ENCODE measurements around the gene AKAP8L. TPM values are rescaled to one million over a fixed set of nuclear protein-coding genes. Genes with fewer than 3 reads are reported as not detected.

AKAP8L gene
- polyA plus RNA-seq, 4 donors = 40.4 to 134 (median 80.9) TPM

- H3K36me3 ChIP-seq (ENCODE audit: control insufficient read depth in 3 of 3, insufficient read depth in 2 of 3, low read depth in 1 of 3, low read length in 3 of 3) = peaks cover 0 to 5% (median 0%) of the 10 kb centered on the region in 3 donors
- no peaks in the 10 kb centered on the region for H3K9me3 ChIP-seq (ENCODE audit: control insufficient read depth in 2 of 2, insufficient read depth in 1 of 2, low read depth in 1 of 2, low read length in 1 of 2)
- peaks cover 0 to 1% (median 0%) of the 10 kb centered on the region in 3 donors for H3K4me1 ChIP-seq (ENCODE audit: control insufficient read depth in 3 of 3, insufficient read depth in 2 of 3, low read depth in 1 of 3, low read length in 2 of 3)
- no peak overlapping the region for H3K4me3 ChIP-seq (ENCODE audit: low read depth in 1 of 3, low read length in 3 of 3)
- 13 to 34% (median 34%) methylated on average over 50 to 54 of the region's 54 CpGs for WGBS, 3 donors
- FAIRE-seq = no peak
- H3K27ac ChIP-seq (ENCODE audit: low read depth in 1 of 3, low read length in 2 of 3) = no peak overlapping the region
- no peak for DNase-seq
- peaks cover 3 to 74% (median 10%) of the 10 kb centered on the region in 3 donors for H3K27me3 ChIP-seq (ENCODE audit: control insufficient read depth in 3 of 3, insufficient read depth in 3 of 3, low read length in 3 of 3)
Observed at GRCh38 chr19:15457701-15458484, 39.1 kb upstream of the AKAP8L start.

GRCh38 chr19:15456871-15457700 is 38.3 kb upstream of the AKAP8L start:
- Histone ChIP-seq H3K27ac (ENCODE audit: low read depth in 1 of 3, low read length in 2 of 3) (no peak overlapping the region), H3K9me3 (ENCODE audit: control insufficient read depth in 2 of 2, insufficient read depth in 1 of 2, low read depth in 1 of 2, low read length in 1 of 2) (peaks cover 0 to under 1% of the 10 kb centered on the region in 2 donors), H3K27me3 (ENCODE audit: control insufficient read depth in 3 of 3, insufficient read depth in 3 of 3, low read length in 3 of 3) (peaks cover 3 to 77% (median 10%) of the 10 kb centered on the region in 3 donors), H3K4me1 (ENCODE audit: control insufficient read depth in 3 of 3, insufficient read depth in 2 of 3, low read depth in 1 of 3, low read length in 2 of 3) (peaks cover 0 to 6% (median 3%) of the 10 kb centered on the region in 3 donors), H3K36me3 (ENCODE audit: control insufficient read depth in 3 of 3, insufficient read depth in 2 of 3, low read depth in 1 of 3, low read length in 3 of 3) (peaks cover 0 to 5% (median 0%) of the 10 kb centered on the region in 3 donors), H3K4me3 (ENCODE audit: low read depth in 1 of 3, low read length in 3 of 3) (no peak overlapping the region)
- peak; percentile 48 to 51 for DNase-seq
- WGBS, 3 donors = 11 to 38% (median 32%) methylated on average over 68 to 86 of the region's 86 CpGs
- FAIRE-seq = no peak

- no peak overlapping the region for H3K4me3 ChIP-seq (ENCODE audit: low read depth in 1 of 3, low read length in 3 of 3)
- H3K27ac ChIP-seq (ENCODE audit: low read depth in 1 of 3, low read length in 2 of 3) = no peak overlapping the region
- 46 to 60% (median 52%) methylated on average over 13 to 14 of the region's 14 CpGs for WGBS, 3 donors
- H3K27me3 ChIP-seq (ENCODE audit: control insufficient read depth in 3 of 3, insufficient read depth in 3 of 3, low read length in 3 of 3) = peaks cover 3 to 77% (median 10%) of the 10 kb centered on the region in 3 donors
- FAIRE-seq = no peak
- peaks cover 0 to 6% (median 3%) of the 10 kb centered on the region in 3 donors for H3K4me1 ChIP-seq (ENCODE audit: control insufficient read depth in 3 of 3, insufficient read depth in 2 of 3, low read depth in 1 of 3, low read length in 2 of 3)
- peaks cover 0 to 4% of the 10 kb centered on the region in 2 donors for H3K9me3 ChIP-seq (ENCODE audit: control insufficient read depth in 2 of 2, insufficient read depth in 1 of 2, low read depth in 1 of 2, low read length in 1 of 2)
- peaks cover 0 to 5% (median 0%) of the 10 kb centered on the region in 3 donors for H3K36me3 ChIP-seq (ENCODE audit: control insufficient read depth in 3 of 3, insufficient read depth in 2 of 3, low read depth in 1 of 3, low read length in 3 of 3)
- DNase-seq = no peak
Observed at GRCh38 chr19:15456441-15456840, 37.7 kb upstream of the AKAP8L start.

GRCh38 chr19:15455996-15456395 is 37.2 kb upstream of the AKAP8L start:
- H3K27me3 ChIP-seq (ENCODE audit: control insufficient read depth in 3 of 3, insufficient read depth in 3 of 3, low read length in 3 of 3) = peaks cover 3 to 73% (median 10%) of the 10 kb centered on the region in 3 donors
- FAIRE-seq (no peak), DNase-seq (no peak)
- H3K4me1 ChIP-seq (ENCODE audit: control insufficient read depth in 3 of 3, insufficient read depth in 2 of 3, low read depth in 1 of 3, low read length in 2 of 3) = peaks cover 0 to 6% (median 3%) of the 10 kb centered on the region in 3 donors
- peaks cover 0 to 5% (median 0%) of the 10 kb centered on the region in 3 donors for H3K36me3 ChIP-seq (ENCODE audit: control insufficient read depth in 3 of 3, insufficient read depth in 2 of 3, low read depth in 1 of 3, low read length in 3 of 3)
- H3K4me3 ChIP-seq (ENCODE audit: low read depth in 1 of 3, low read length in 3 of 3) = no peak overlapping the region
- peaks cover 0 to 4% of the 10 kb centered on the region in 2 donors for H3K9me3 ChIP-seq (ENCODE audit: control insufficient read depth in 2 of 2, insufficient read depth in 1 of 2, low read depth in 1 of 2, low read length in 1 of 2)
- 80 to 92% (median 88%) methylated on average over 9 of the region's 9 CpGs for WGBS, 3 donors
- H3K27ac ChIP-seq (ENCODE audit: low read depth in 1 of 3, low read length in 2 of 3) = no peak overlapping the region

GRCh38 chr19:15453906-15454860 is 35.4 kb upstream of the AKAP8L start:
- FAIRE-seq (no peak), DNase-seq (no peak)
- no peak overlapping the region for H3K27ac ChIP-seq (ENCODE audit: low read depth in 1 of 3, low read length in 2 of 3)
- 39 to 80% (median 71%) methylated on average over 15 to 17 of the region's 17 CpGs for WGBS, 3 donors
- no peak overlapping the region for H3K4me3 ChIP-seq (ENCODE audit: low read depth in 1 of 3, low read length in 3 of 3)
- peaks cover 3 to 59% (median 10%) of the 10 kb centered on the region in 3 donors for H3K27me3 ChIP-seq (ENCODE audit: control insufficient read depth in 3 of 3, insufficient read depth in 3 of 3, low read length in 3 of 3)
- peaks cover 0 to 6% (median 3%) of the 10 kb centered on the region in 3 donors for H3K4me1 ChIP-seq (ENCODE audit: control insufficient read depth in 3 of 3, insufficient read depth in 2 of 3, low read depth in 1 of 3, low read length in 2 of 3)
- H3K36me3 ChIP-seq (ENCODE audit: control insufficient read depth in 3 of 3, insufficient read depth in 2 of 3, low read depth in 1 of 3, low read length in 3 of 3) = peaks cover 0 to 5% (median 0%) of the 10 kb centered on the region in 3 donors
- H3K9me3 ChIP-seq (ENCODE audit: control insufficient read depth in 2 of 2, insufficient read depth in 1 of 2, low read depth in 1 of 2, low read length in 1 of 2) = peaks cover 0 to 4% of the 10 kb centered on the region in 2 donors

GRCh38 chr19:15453091-15453578 is 34.3 kb upstream of the AKAP8L start:
- Histone ChIP-seq H3K27ac (ENCODE audit: low read depth in 1 of 3, low read length in 2 of 3) (peak overlapping the region in 1 of 3 donors; percentile 49), H3K9me3 (ENCODE audit: control insufficient read depth in 2 of 2, insufficient read depth in 1 of 2, low read depth in 1 of 2, low read length in 1 of 2) (peaks cover 0 to 4% of the 10 kb centered on the region in 2 donors), H3K4me1 (ENCODE audit: control insufficient read depth in 3 of 3, insufficient read depth in 2 of 3, low read depth in 1 of 3, low read length in 2 of 3) (peaks cover 0 to 10% (median 3%) of the 10 kb centered on the region in 3 donors), H3K4me3 (ENCODE audit: low read depth in 1 of 3, low read length in 3 of 3) (peak overlapping the region in 2 of 3 donors; percentile 28 to 47), H3K36me3 (ENCODE audit: control insufficient read depth in 3 of 3, insufficient read depth in 2 of 3, low read depth in 1 of 3, low read length in 3 of 3) (peaks cover 0 to 5% (median 0%) of the 10 kb centered on the region in 3 donors), H3K27me3 (ENCODE audit: control insufficient read depth in 3 of 3, insufficient read depth in 3 of 3, low read length in 3 of 3) (peaks cover 3 to 51% (median 6%) of the 10 kb centered on the region in 3 donors)
- no peak for FAIRE-seq
- 9 to 44% (median 29%) methylated on average over 36 to 44 of the region's 44 CpGs for WGBS, 3 donors
- no peak for DNase-seq

- H3K4me3 ChIP-seq (ENCODE audit: low read depth in 1 of 3, low read length in 3 of 3) = peak overlapping the region in 2 of 3 donors; percentile 28 to 47
- DNase-seq = peak; percentile 77 to 88
- H3K27ac ChIP-seq (ENCODE audit: low read depth in 1 of 3, low read length in 2 of 3) = peak overlapping the region in 2 of 3 donors; percentile 14 to 49
- H3K27me3 ChIP-seq (ENCODE audit: control insufficient read depth in 3 of 3, insufficient read depth in 3 of 3, low read length in 3 of 3) = peaks cover 3 to 44% (median 5%) of the 10 kb centered on the region in 3 donors
- peaks cover 0 to 10% (median 3%) of the 10 kb centered on the region in 3 donors for H3K4me1 ChIP-seq (ENCODE audit: control insufficient read depth in 3 of 3, insufficient read depth in 2 of 3, low read depth in 1 of 3, low read length in 2 of 3)
- WGBS, 3 donors = 21 to 36% (median 32%) methylated on average over 28 to 37 of the region's 37 CpGs
- FAIRE-seq = no peak
- peaks cover 0 to 3% (median 0%) of the 10 kb centered on the region in 3 donors for H3K36me3 ChIP-seq (ENCODE audit: control insufficient read depth in 3 of 3, insufficient read depth in 2 of 3, low read depth in 1 of 3, low read length in 3 of 3)
- peaks cover 0 to 4% of the 10 kb centered on the region in 2 donors for H3K9me3 ChIP-seq (ENCODE audit: control insufficient read depth in 2 of 2, insufficient read depth in 1 of 2, low read depth in 1 of 2, low read length in 1 of 2)
Observed at GRCh38 chr19:15452111-15453047, 33.6 kb upstream of the AKAP8L start.
